GM23338 (cell line): ENCODE data around the gene GPC5. TPM values are rescaled to one million over a fixed set of nuclear protein-coding genes. Genes with fewer than 3 reads are reported as not detected.

Source experiments
- ATAC-seq: fragments of 200-7000 bp; cut with Tn5 transposase; 3 replicates; pipeline ENCODE4 v1.9.1; 2020
- DNase-seq: peaks from one replicate; pipeline ENCODE4 v3.0.0-alpha.2; 2015; ENCODE audit warnings: low spot score
- H2AFZ ChIP-seq: fragments of 200-600 bp; sonication (generic); 2 replicates; pipeline ENCODE4 v1.8.0; 2016; ENCODE audit warnings: antibody characterized with exemption, mild to moderate bottlenecking, moderate library complexity
- H3F3A ChIP-seq: fragments of 200-600 bp; sonication (generic); replicated peaks from 2 replicates; pipeline ENCODE4 v1.8.0; 2017; ENCODE audit warnings: antibody characterized with exemption, mixed run types, low read depth
- H3K27ac ChIP-seq: fragments of 200-600 bp; sonication (generic); 2 replicates; pipeline ENCODE4 v1.6.1; 2016; ENCODE audit warnings: low read depth
- H3K27me3 ChIP-seq: fragments of 200-600 bp; sonication (generic); 2 replicates; pipeline ENCODE4 v1.8.0; 2016; ENCODE audit warnings: mild to moderate bottlenecking, mixed run types, moderate library complexity; ENCODE audit not compliant: insufficient read depth
- H3K36me3 ChIP-seq: fragments of 200-600 bp; sonication (generic); 2 replicates; pipeline ENCODE4 v1.8.0; 2016; ENCODE audit warnings: mild to moderate bottlenecking; ENCODE audit not compliant: insufficient read depth
- H3K4me1 ChIP-seq: fragments of 200-600 bp; sonication (generic); 2 replicates; pipeline ENCODE4 v1.8.0; 2016; ENCODE audit warnings: mild to moderate bottlenecking, moderate library complexity; ENCODE audit not compliant: insufficient read depth
- H3K4me2 ChIP-seq: fragments of 200-600 bp; sonication (generic); 2 replicates; pipeline ENCODE4 v1.7.1; 2017; ENCODE audit warnings: mixed run types
- H3K4me3 ChIP-seq: fragments of 200-600 bp; sonication (generic); 2 replicates; pipeline ENCODE4 v1.6.1; 2016; ENCODE audit warnings: mixed run types
- H3K79me2 ChIP-seq: fragments of 200-600 bp; sonication (generic); replicated peaks from 2 replicates; pipeline ENCODE4 v1.8.0; 2017; ENCODE audit warnings: mild to moderate bottlenecking; ENCODE audit not compliant: insufficient read depth
- H3K9me2 ChIP-seq: fragments of 200-600 bp; sonication (generic); 2 replicates; pipeline ENCODE4 v1.8.0; 2017; ENCODE audit not compliant: insufficient read depth
- H4K20me1 ChIP-seq: fragments of 200-600 bp; sonication (generic); replicated peaks from 2 replicates; pipeline ENCODE4 v1.8.0; 2017; ENCODE audit warnings: mild to moderate bottlenecking; ENCODE audit not compliant: insufficient read depth
- H3K27ac Mint-ChIP-seq: 2 replicates; pipeline ENCODE4 v1.8.0; 2020; ENCODE audit warnings: inconsistent platforms, mild to moderate bottlenecking, moderate library complexity, mixed read lengths
- H3K27me3 Mint-ChIP-seq: 3 replicates; pipeline ENCODE4 v1.8.0; 2022; ENCODE audit warnings: low read depth, mild to moderate bottlenecking, moderate library complexity, mixed read lengths, inconsistent platforms; ENCODE audit not compliant: insufficient read depth, poor library complexity
- H3K36me3 Mint-ChIP-seq: 3 replicates; pipeline ENCODE4 v1.8.0; 2021; ENCODE audit warnings: low read depth, mild to moderate bottlenecking, inconsistent platforms, moderate library complexity, mixed read lengths
- H3K4me1 Mint-ChIP-seq: 3 replicates; pipeline ENCODE4 v1.8.0; 2020; ENCODE audit warnings: mild to moderate bottlenecking, inconsistent platforms, mixed read lengths
- H3K4me3 Mint-ChIP-seq: 3 replicates; pipeline ENCODE4 v1.8.0; 2021; ENCODE audit warnings: moderate library complexity, mild to moderate bottlenecking, inconsistent platforms, mixed read lengths
- H3K9me3 Mint-ChIP-seq: 3 replicates; pipeline ENCODE4 v1.8.0; 2020; ENCODE audit warnings: moderate library complexity, mild to moderate bottlenecking, inconsistent platforms, mixed read lengths
- CREB1 ChIP-seq: fragments of 250-450 bp; sonication (Bioruptor Pico); IDR thresholded peaks from 2 replicates; pipeline ENCODE4 v1.5.0; 2020; ENCODE audit warnings: low read depth, mild to moderate bottlenecking, moderate library complexity
- EZH2 ChIP-seq: fragments of 200-600 bp; sonication (generic); IDR thresholded peaks from one replicate; pipeline ENCODE4 v1.8.0; 2017; ENCODE audit warnings: antibody characterized with exemption, mild to moderate bottlenecking, low read depth; ENCODE audit not compliant: unreplicated experiment
- EZH2phosphoT487 ChIP-seq: fragments of 200-600 bp; sonication (generic); IDR thresholded peaks from one replicate; pipeline ENCODE4 v1.8.1; 2018; ENCODE audit warnings: antibody characterized with exemption; ENCODE audit not compliant: unreplicated experiment
- JUNB ChIP-seq: IDR thresholded peaks from one replicate; pipeline ENCODE4 v1.6.1; 2016; ENCODE audit warnings: antibody characterized with exemption; ENCODE audit not compliant: unreplicated experiment
- NANOG ChIP-seq: IDR thresholded peaks from 2 replicates; pipeline ENCODE4 v1.6.1; 2016; ENCODE audit warnings: antibody characterized with exemption, borderline replicate concordance
- POLR2AphosphoS5 ChIP-seq: IDR thresholded peaks from 2 replicates; pipeline ENCODE4 v1.6.1; 2016; ENCODE audit warnings: antibody characterized with exemption, low read depth
- STAT1 ChIP-seq: IDR thresholded peaks from one replicate; pipeline ENCODE4 v1.6.1; 2016; ENCODE audit warnings: antibody characterized with exemption; ENCODE audit not compliant: unreplicated experiment
- ZNF114 ChIP-seq: fragments of 250-450 bp; sonication (Bioruptor Pico); IDR thresholded peaks from 2 replicates; pipeline ENCODE4 v1.5.0; 2020; ENCODE audit warnings: mild to moderate bottlenecking, moderate library complexity
- ZNF331 ChIP-seq: fragments of 250-450 bp; sonication (Bioruptor Pico); IDR thresholded peaks from 2 replicates; pipeline ENCODE4 v1.5.0; 2020; ENCODE audit warnings: low read depth, mild to moderate bottlenecking, moderate library complexity
- polyA plus RNA-seq: library from polyadenylated mRNA; unstranded; fragments of >200 nt; fragmentation: Nextera tagmentation; extraction: Ambion mirVana; gene quantifications from 2 replicates; pipeline ENCODE4 v1.2.1, GENCODE V29; 2016
- total RNA-seq: library from RNA; depleted of rRNA; stranded (reverse); fragments of >200 nt; shearing (Covaris generic); gene quantifications from 2 replicates; pipeline ENCODE4 v1.2.3, GENCODE V29; 2014
- TF ChIP-seq, protein P1 (sequence below): IDR thresholded peaks from one replicate; pipeline ENCODE4 v1.6.1; 2018; ENCODE audit warnings: antibody characterized with exemption; ENCODE audit not compliant: unreplicated experiment
- TF ChIP-seq, protein P2 (sequence below), 2 experiments: fragments of 200-600 bp in 1 of 2; sonication (generic) in 1 of 2; conservative IDR thresholded peaks; 2 replicates each; pipeline versions ENCODE4 v1.5.1 to v1.6.1; 2016 to 2017; ENCODE audit warnings: antibody characterized with exemption in 2 of 2, low read depth in 2 of 2, mild to moderate bottlenecking in 2 of 2, moderate library complexity in 1 of 2
- TF ChIP-seq, protein P3 (sequence below): IDR thresholded peaks from 2 replicates; pipeline ENCODE4 v1.6.1; 2016; ENCODE audit warnings: antibody characterized with exemption

The GPC5 gene
- total and polyA plus RNA-seq, 2 experiments from 2014 or later, result 0.95 to 1.1 TPM

DNA sequence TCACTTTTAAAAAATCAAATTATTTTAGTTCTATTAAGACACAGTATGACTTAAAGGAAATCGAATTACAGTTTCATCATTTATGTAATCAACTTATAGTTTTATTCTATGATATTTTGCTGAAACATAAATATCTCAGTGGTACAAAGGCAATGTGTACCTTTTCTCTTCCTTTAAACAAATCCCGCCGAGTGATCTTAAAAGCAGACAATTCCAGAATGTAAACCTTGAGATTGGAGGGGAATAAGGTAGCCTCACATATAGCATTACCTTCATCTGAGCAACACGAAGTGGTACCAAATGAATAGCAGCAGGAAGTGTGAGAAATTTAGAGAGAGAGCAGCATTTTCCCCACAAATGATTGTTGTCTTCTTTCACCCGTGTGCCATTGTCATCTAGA, 986.0 kb downstream of the GPC5 start (continued):
- TF ChIP-seq, protein P1, sequence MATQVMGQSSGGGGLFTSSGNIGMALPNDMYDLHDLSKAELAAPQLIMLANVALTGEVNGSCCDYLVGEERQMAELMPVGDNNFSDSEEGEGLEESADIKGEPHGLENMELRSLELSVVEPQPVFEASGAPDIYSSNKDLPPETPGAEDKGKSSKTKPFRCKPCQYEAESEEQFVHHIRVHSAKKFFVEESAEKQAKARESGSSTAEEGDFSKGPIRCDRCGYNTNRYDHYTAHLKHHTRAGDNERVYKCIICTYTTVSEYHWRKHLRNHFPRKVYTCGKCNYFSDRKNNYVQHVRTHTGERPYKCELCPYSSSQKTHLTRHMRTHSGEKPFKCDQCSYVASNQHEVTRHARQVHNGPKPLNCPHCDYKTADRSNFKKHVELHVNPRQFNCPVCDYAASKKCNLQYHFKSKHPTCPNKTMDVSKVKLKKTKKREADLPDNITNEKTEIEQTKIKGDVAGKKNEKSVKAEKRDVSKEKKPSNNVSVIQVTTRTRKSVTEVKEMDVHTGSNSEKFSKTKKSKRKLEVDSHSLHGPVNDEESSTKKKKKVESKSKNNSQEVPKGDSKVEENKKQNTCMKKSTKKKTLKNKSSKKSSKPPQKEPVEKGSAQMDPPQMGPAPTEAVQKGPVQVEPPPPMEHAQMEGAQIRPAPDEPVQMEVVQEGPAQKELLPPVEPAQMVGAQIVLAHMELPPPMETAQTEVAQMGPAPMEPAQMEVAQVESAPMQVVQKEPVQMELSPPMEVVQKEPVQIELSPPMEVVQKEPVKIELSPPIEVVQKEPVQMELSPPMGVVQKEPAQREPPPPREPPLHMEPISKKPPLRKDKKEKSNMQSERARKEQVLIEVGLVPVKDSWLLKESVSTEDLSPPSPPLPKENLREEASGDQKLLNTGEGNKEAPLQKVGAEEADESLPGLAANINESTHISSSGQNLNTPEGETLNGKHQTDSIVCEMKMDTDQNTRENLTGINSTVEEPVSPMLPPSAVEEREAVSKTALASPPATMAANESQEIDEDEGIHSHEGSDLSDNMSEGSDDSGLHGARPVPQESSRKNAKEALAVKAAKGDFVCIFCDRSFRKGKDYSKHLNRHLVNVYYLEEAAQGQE, result no peak
- no peak for TF ChIP-seq STAT1
- TF ChIP-seq CREB1 (CRISPR knock-in tag), result no peak
- no peak for TF ChIP-seq JUNB

DNA sequence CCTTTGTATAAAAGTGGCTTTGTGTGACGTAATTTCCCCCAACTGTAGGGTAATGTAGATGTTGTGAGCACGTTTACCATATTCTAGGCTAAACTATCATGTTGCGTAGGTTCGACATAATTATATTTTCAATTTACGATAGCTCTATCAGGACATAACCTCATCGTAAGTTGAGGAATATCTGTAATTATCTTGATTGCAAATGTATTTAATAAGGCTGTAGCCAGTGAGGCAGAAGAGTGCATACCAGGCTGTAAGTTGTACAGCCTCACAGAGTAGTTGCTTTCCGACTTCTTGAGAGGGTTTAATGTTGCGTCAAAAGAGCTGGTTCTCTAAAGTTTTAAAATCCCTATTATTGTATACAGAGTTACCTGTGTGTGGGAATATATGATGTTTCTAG, 988.8 kb downstream of the GPC5 start:
- H3K36me3 ChIP-seq, result no peaks in the 10 kb centered on the region
- H3F3A ChIP-seq, result no peaks in the 10 kb centered on the region
- no peaks in the 10 kb centered on the region for H4K20me1 ChIP-seq
- Mint-ChIP-seq H3K27ac (no peak overlapping the region), H3K27me3 (no peaks in the 10 kb centered on the region), H3K4me3 (no peak overlapping the region), H3K36me3 (no peaks in the 10 kb centered on the region), H3K9me3 (no peaks in the 10 kb centered on the region), H3K4me1 (no peaks in the 10 kb centered on the region)
- H3K79me2 ChIP-seq, result no peaks in the 10 kb centered on the region
- no peak overlapping the region for H3K27ac ChIP-seq
- no peaks in the 10 kb centered on the region for H3K9me2 ChIP-seq
- TF ChIP-seq POLR2AphosphoS5 (no peak), EZH2 (no peak), CREB1 (CRISPR knock-in tag) (no peak), ZNF114 (no peak), ZNF331 (CRISPR knock-in tag) (no peak), JUNB (no peak)
- TF ChIP-seq, protein P2, sequence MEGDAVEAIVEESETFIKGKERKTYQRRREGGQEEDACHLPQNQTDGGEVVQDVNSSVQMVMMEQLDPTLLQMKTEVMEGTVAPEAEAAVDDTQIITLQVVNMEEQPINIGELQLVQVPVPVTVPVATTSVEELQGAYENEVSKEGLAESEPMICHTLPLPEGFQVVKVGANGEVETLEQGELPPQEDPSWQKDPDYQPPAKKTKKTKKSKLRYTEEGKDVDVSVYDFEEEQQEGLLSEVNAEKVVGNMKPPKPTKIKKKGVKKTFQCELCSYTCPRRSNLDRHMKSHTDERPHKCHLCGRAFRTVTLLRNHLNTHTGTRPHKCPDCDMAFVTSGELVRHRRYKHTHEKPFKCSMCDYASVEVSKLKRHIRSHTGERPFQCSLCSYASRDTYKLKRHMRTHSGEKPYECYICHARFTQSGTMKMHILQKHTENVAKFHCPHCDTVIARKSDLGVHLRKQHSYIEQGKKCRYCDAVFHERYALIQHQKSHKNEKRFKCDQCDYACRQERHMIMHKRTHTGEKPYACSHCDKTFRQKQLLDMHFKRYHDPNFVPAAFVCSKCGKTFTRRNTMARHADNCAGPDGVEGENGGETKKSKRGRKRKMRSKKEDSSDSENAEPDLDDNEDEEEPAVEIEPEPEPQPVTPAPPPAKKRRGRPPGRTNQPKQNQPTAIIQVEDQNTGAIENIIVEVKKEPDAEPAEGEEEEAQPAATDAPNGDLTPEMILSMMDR (conservative IDR thresholded peaks at IDR 0.05; ENCODE audit: low read depth in 2 of 2), result no peak
- ATAC-seq, result no peak
- no peaks in the 10 kb centered on the region for H3K27me3 ChIP-seq
- no peak for DNase-seq
- no peak overlapping the region for H3K4me3 ChIP-seq
- no peak overlapping the region for H3K4me2 ChIP-seq
- H3K4me1 ChIP-seq, result no peaks in the 10 kb centered on the region
- no peak overlapping the region for H2AFZ ChIP-seq

DNA sequence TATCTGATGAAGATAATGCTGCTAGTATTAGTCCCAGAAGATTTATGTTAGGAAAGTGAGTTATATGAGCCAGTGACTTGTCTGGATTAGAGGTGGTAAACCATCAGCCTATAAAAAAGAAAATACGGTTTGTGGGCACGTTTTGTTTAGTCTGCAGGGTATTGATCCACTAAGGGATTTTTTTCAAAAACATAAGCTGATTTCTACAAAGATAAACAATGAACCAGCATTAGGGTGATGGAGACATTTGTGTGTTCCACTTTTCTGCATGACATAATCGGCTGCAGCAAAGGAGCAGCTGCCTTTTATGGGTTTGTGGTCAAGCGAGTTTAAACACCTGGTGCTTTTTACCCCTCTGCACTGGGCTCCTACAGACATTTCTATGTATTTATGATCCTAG, 991.8 kb downstream of the GPC5 start:
- H3K9me2 ChIP-seq, result no peaks in the 10 kb centered on the region
- no peaks in the 10 kb centered on the region for H3K79me2 ChIP-seq
- no peak overlapping the region for H3K27ac ChIP-seq
- Mint-ChIP-seq H3K4me3 (no peak overlapping the region), H3K9me3 (no peaks in the 10 kb centered on the region), H3K27me3 (no peaks in the 10 kb centered on the region), H3K27ac (no peak overlapping the region), H3K36me3 (no peaks in the 10 kb centered on the region), H3K4me1 (no peaks in the 10 kb centered on the region)
- H3K27me3 ChIP-seq, result no peaks in the 10 kb centered on the region
- no peaks in the 10 kb centered on the region for H3K36me3 ChIP-seq
- DNase-seq (no peak), ATAC-seq (no peak)
- no peak overlapping the region for H3K4me2 ChIP-seq
- H2AFZ ChIP-seq, result no peak overlapping the region
- no peaks in the 10 kb centered on the region for H3F3A ChIP-seq
- H3K4me1 ChIP-seq, result no peaks in the 10 kb centered on the region
- H4K20me1 ChIP-seq, result no peaks in the 10 kb centered on the region
- H3K4me3 ChIP-seq, result no peak overlapping the region
- no peak for TF ChIP-seq NANOG
- TF ChIP-seq, protein P3, sequence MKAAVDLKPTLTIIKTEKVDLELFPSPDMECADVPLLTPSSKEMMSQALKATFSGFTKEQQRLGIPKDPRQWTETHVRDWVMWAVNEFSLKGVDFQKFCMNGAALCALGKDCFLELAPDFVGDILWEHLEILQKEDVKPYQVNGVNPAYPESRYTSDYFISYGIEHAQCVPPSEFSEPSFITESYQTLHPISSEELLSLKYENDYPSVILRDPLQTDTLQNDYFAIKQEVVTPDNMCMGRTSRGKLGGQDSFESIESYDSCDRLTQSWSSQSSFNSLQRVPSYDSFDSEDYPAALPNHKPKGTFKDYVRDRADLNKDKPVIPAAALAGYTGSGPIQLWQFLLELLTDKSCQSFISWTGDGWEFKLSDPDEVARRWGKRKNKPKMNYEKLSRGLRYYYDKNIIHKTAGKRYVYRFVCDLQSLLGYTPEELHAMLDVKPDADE, result no peak
- no peak for TF ChIP-seq CREB1 (CRISPR knock-in tag)
- TF ChIP-seq, protein P1, result no peak
- TF ChIP-seq POLR2AphosphoS5, result no peak
- TF ChIP-seq EZH2phosphoT487, result no peak
- no peak for TF ChIP-seq EZH2
